DMS53 treated with DMSO at 0.1 percent for 48 hours (cell line): ENCODE measurements around the gene AP2A2.

Experiments used
- DNase-seq: peaks from one replicate; lab custom pipeline; 2025; ENCODE audit not compliant: unreplicated experiment; lab: John Stamatoyannopoulos, UW

AP2A2 gene

GRCh38 chr11:995044-995751 lies 69.5 kb downstream of the AP2A2 start:
- no peak for DNase-seq

GRCh38 chr11:995752-996420 lies 70.2 kb downstream of the AP2A2 start:
- DNase-seq = no peak

DNA sequence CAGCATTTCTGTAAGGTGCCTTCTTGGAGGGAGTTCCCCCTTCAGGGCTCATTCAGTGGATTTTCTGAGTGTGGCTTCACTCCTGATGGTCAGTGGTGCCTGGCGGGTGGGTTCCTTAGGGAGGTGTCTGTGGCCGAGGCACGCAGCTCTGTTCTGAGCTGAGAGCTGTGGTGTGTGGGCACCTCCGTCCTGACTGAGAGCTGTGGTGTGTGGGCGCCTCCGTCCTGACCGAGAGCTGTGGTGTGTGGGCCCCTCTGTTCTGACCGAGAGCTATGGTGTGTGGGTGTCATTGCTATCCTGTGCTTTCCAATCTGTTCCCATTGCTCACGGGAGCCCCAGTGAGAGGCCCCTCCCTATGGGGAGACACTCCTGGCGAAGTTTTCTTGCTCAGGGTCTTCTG lies 71.0 kb downstream of the AP2A2 start:
- DNase-seq = no peak

DNA sequence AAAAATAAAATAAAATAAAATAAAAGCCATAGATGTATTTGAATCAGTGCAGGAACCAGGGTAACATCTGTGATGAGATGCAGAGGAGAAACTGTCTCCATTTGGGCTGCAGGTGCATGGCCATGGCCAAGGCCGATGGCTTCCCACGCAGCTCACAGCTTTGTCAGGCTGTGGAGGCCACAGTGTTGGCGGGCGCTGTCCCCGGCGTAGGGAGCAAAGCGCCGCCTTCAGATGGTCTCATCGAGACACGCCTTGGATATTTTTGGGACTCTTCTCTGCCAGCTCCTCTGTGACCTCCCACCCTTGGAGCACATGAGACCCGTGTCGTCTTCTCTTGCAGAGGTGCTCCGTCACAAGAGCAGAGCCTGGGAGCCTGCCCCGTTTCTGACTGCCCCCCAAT lies 72.2 kb downstream of the AP2A2 start:
- no peak for DNase-seq

GRCh38 chr11:999009-999408 lies 73.3 kb downstream of the AP2A2 start:
- DNase-seq = no peak

DNA sequence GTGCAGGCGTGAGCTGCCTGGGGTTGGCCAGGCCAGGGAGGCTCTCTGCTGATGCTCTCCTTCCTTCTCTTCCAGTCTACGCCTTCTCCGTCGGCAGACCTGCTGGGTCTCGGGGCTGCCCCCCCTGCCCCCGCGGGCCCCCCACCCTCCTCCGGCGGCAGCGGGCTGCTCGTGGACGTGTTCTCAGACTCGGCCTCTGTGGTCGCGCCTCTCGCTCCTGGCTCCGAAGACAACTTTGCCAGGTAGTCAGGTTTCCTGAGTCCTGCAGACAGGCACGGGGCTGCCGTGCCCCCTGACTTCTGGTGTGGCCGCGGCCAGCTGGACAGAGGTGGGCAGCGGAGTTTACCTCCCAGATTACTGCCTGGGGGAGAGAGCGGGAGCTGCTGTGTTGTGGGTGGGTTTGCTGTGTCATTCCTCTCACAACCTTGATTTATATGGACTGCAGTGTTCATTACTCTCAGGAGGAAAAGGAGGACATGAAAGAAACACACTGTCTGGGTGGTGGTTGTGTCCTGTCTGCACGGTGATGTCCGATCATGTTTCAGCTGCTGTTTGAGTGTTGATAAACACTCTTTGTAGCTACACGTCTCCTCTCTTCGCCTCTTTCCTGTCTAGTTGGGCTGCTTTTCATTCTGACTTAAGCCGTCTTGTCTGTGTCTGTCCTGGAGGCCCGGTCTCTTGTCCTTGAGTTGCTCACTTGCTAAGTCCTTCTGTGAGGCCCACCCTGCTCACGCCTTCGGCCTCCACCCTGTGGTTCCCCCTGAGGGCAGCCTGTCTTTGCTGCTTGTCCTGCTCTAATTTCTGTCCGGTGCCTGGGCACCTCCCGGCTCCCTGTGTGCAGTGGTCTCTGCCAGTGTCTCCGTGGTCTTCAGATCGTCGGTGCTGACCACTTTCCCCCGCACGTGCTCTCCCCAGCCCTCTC lies 74.9 kb downstream of the AP2A2 start:
- no peak for DNase-seq

DNA sequence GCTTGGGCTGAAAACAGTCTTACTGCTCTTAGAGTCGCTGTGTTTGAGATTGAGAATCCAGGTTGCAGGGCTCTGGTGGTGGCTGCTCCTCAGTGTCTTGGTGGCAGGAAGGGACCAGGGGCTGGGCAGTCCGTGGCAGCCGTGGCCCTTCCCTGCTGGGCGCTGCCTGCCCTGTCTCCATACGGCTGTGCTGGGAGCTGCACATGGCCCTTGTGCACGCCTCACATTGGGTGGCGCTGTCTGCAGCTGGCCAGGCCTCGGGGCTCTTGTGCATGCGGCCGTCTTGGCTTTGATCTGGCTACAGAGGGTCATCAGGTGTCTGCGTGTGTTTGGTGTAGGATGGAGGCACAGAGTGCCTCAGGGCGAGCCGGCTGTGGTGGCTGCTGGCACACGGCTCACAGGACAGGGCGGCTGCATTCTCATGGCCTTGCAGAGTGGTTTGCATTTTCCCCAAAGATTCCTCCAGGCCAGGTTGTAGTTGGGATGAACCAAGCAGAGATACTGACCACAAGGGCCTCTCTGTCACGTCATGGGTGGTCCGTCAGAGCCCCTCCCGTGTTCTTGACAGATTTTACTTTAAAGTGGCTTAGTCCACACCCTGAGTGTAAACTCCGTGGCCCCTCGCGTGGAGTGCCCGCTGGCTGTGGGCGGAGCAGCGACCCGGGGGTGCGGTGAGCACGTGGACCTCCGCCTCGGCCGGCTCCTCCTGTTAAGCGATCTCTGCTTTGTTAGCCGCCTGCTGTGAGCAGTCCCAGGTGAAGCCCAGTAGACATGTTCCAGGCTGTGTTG lies 76.1 kb downstream of the AP2A2 start:
- no peak for DNase-seq

DNA sequence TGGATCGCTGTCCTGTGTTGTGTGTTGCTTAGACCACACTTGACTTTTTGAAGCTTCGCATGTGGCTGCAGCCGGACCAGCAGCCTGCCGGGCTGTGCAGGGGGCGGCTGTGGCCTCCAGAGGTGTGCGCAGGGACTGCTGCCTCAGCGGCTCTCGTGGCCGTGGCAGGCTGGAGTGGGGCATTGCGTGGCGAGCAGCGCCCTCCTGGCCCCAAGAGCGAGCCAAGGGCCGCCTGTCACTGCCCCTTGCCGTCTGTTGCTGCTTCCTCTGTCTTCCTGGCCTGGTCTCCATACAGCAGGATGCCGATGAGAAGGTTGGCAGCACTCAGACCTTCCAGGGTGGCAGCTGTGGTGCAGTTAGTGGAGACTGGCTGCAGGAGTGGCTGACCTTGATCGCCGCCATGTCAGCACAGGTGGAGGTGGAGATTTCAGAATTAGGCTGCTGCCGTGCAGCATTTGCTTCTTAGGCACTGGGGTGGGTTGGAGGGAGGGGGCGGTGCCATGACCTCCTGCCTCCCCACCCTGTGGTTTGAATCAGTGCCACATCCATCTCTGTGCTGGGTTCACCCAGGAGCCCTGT lies 76.8 kb downstream of the AP2A2 start:
- no peak for DNase-seq

DNA sequence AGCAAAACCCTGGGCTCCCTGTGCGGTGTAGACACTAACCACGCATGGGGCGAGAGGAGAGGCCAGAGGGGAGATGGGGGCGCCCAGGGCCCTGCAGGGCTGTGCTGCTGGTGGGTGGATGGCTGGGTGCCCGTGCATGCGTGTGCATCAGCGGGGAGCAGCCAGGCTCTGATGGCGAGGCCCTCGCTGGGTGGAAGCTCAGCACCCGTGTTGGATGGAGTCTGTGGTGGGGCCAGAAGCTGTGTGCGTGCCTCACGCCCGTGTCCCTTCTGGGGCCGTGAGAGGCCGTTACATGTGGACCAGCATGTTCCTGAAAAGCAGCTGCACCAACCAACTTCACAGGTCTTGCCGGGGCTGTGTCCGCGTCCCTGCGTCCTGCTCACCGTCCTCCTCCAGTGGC lies 77.5 kb downstream of the AP2A2 start:
- no peak for DNase-seq

DNA sequence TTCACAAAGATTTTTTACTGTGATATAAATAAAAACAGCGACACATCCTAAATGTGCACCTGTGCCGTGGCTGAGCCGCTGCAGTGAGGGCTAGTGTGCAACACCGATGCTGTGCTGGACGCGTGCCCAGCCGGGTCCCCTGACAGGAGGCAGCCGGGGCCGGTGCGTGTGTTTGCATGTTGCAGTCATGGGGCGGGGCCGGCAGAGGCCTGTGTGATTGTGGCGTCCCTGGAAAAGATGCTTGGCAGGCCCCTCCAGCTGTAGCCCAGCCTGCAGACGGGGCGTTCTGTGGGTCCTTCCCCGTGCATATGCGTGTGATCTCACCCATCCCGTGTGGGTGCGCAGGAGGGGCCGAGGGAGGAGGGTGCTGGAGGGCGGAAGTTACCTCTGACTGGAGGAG lies 80.3 kb downstream of the AP2A2 start:
- peak; percentile 68 for DNase-seq

- peak; percentile 72 for DNase-seq
Observed at GRCh38 chr11:1006762-1007161, 81.1 kb downstream of the AP2A2 start.

GRCh38 chr11:1007279-1007678 lies 81.6 kb downstream of the AP2A2 start:
- no peak for DNase-seq

- no peak for DNase-seq
Observed at GRCh38 chr11:1008001-1008802, 82.5 kb downstream of the AP2A2 start.

GRCh38 chr11:1008803-1009145 lies 83.1 kb downstream of the AP2A2 start:
- DNase-seq = no peak

GRCh38 chr11:1009371-1009770 lies 83.7 kb downstream of the AP2A2 start:
- DNase-seq = no peak

- DNase-seq = no peak
Observed at GRCh38 chr11:1009991-1010390, 84.3 kb downstream of the AP2A2 start.

- no peak for DNase-seq
Observed at GRCh38 chr11:1010551-1011319, 85.1 kb downstream of the AP2A2 start.

DNA sequence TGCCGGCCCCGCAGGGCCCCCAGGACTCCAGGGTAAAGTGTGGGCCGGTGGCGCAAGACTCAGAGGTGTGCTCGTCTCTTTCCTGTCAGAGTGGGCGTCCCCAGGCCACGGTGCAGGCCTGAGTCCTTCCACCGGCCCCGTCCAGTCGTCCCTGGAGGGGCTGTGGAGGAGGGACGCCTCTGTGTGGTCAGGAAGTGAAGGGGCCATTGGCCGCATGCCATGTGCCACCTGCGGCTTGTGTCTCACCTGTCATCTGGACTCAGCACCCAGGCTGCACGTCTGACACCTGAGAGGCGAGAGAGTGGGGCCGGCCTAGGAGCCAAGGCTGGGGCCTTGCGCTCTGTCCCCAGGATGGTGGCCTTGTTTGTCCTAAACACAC lies 85.6 kb downstream of the AP2A2 start:
- DNase-seq = no peak

DNA sequence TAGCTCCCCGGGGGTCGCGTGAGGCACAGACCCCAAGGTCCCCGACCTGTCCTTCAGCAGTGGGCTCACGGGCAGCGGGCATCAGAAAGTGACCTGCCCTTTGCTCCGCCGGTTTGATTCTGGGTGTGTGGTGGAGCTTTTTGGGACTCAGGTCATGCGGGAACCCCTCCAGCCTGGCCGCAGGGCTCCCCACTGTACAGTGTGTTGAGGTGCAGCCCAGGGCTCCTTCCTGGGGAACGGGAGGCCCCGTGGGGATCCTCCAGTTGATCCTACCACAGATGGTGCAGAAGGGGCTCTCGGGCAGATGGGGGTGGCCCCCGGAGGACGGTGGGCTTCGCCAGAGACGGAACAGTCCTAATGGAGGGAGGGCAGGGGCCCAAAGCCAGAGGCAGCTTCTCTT lies 86.6 kb downstream of the AP2A2 start:
- no peak for DNase-seq
